UCSD-AML1 (cell line): ENCODE measurements around the gene CLCN6.
A peak's percentile ranks its signal among the peaks of the same experiment; 100 is the strongest.

ENCODE experiments used
- DNase-seq: peaks from one replicate; lab custom pipeline; 2025; ENCODE audit not compliant: unreplicated experiment; lab: John Stamatoyannopoulos, UW

Gene CLCN6

DNA sequence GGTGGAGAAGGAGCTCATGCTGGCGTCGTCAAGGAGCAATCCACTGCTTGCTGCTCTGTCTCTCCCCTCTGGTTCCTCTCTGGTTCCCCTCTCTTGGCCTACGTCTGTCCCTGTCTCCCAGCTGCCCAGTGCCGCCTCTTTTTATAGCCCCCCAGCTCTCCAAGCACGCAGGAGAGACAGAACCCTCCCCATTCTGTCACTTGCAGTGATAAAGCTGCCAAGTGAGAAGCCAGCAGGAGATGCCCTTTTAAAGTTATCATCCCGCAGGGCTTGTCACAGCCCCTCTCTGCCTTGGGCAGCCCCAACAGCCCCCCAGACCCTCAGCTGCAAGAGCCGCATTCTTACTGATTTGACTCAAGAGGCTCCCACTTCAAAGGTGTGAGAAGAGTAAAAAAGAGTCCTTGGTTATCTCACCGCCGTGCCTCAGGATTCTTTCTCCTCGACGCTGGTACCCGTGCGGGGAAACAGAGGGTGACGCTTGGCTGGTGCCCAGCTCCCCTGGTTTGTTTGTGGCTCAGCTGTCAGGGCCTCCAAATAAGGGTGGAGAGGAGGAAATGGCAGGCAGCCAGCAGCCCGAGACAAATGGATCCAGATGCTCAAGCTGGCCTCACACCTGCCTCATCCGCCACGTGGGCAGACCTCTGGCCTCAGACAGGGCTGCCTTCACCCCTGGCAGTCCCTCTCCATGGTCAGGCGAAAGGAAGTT, 41.8 kb downstream of the CLCN6 start, which contains the start of gene NPPA:
Gene NPPA, minus strand, starts transcription at position 117 of the 706 bp plus-strand sequence. Its CDS starts 99 bp downstream, at position 18.
- DNase-seq = no peak

DNA sequence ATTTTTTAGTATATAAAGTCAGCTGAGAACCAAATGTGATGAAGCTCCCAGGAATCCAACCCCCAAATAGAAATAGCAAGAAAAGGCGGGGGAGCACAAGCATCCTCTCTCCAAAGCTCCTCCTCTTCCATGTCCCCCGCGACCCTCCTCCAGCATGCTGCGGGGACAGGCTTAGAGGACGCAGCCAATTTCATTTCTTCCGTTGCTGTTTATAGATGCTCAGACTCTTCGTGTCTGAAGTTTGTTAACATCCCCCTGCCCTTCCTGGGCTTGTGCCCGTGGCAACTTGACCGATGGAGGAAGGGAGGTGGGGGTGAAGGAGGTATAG, 42.3 kb downstream of the CLCN6 start:
- DNase-seq = no peak

DNA sequence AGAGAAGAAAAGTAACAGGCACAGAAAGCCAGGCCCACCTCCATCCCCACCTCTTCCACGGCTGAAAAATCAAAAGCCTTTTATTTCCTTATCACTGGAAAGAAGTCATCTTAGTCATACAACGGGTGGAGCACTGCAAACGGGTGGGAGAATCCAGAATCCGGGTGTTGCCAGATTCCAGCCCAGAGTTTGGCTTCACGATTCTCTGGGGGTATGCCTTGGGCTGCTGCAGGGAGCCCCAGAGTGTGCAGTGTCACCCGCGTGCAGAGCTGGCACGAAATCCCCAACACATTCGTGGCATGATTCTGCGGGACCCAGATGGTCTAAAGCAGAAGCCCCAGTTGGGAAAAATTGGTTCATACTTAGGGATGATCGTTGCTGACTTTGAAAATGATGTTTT, 44.2 kb downstream of the CLCN6 start:
- DNase-seq = no peak

DNA sequence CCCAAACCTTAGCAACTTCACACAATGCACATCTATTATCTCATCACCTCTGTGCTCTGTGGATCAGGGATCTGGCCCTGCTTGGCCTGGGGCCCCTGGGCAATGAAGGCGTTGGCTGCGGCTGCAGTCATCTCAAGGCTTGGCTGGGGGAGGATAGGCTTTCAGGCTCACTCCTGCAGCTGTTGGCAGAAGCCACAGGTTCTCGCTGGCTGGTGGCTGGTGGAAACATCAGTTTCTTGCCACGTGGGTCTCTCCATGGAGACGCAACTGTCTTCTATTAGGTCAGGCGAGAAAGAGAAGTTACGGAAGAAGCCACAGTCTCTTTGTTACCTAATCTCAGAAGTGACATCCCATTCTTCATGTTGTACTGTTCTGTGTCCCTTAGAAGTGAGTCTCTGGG, 45.2 kb downstream of the CLCN6 start:
- no peak for DNase-seq

DNA sequence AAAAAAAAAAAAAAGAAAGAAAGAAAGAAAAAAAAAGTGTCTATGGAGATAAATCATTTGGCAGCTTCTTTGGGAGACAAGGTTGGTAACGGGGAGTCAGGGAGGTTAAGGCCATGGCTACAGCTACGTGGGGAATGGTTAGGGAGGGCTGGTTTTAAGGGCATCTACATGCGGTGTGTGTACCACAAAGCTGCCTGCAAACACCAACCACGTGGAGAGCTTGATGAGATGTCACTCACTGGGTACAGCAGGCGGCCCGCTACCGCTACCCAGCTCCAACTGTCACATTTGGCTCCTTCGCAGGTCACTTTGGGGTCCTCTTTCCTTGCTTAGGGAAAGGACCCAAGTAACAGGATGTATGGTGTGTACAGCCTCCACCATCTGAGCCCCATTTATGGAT, 48.5 kb downstream of the CLCN6 start:
- DNase-seq = no peak

DNA sequence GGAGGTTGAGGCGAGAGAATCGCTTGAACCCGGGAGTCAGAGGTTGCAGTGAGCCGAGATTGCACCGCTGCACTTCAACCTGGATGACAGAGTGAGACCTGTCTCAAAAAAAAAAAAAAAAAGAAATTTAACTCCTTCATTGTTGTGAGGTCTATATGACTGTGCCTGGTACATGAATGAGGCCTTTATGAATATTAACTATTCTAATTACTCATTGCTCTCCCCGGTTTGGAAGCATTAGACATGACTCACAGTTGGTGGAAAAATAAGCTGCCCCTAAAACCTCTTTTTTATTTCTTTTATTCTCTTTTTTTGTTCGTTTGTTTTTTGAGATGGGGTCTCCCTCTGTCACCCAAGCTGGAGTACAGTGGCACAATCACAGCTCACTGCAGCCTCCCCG, 49.4 kb downstream of the CLCN6 start:
- no peak for DNase-seq

DNA sequence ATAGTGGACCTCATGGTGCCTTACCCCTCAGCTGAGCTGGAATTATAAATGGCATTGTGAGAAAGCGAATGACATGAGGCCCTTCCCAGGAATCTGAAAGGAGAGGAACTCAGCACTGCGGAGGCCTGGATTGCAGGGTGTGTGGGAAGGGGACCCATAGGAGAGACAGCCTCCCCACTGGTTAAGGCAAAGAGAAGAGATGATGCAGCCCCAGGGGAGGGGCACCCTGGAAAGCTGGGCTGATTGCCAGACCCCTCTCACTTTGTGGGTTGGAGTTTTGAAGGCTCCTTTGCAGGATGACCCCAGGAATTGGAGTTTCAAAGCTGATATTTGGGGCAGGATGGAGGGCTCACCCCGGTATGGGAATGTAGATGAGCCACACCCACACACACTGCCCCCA, 50.7 kb downstream of the CLCN6 start:
- DNase-seq = no peak

DNA sequence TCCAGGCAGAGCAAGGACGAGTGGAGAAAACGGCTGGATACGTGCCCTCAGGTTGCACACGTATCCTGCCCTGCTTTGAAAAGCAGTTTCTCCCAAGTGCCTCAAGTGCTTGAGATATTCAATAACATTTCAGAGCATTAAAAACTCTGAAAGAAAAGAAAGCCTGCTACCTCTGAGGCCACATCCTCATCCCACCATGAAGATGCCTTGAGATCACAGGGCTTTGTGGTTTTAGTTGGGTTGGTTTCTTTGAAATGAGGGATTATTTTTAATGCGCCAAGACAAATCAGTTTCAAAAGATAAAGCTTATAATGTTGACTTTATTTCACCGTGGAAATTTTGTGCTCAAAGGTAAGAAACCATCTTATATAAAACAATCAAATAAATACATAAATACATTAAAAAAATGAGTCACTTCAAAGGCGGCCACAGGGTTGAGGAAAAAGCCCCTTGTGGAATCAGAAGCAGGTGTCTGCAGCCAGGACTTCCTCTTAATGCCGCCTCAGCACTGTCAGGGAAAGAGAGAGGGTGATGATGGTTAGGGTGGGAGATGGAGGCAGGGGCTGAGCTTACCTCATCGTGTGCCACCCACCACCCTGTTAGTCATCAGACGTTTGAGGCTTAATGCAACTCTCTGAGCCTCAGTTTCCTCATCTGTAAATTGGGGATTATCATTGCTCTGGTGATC, 51.3 kb downstream of the CLCN6 start:
- no peak for DNase-seq

DNA sequence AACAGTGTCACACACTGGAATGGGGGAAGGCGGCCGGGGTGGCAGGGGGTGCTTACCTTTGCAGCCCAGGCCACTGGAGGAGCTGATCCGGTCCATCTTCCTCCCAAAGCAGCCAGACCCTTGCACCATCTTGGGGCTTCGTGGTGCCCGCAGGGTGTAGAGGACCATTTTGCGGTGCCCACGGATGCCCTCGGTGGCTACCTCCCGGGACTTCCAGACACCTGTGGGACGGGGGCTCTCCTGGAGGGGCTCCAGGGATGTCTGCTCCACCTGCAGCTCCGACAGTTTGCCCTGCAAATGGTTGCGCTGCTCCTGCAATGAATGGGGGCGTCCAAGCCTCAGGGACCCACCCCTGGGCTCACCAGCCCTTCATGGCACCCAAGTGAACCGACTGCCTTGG, 52.2 kb downstream of the CLCN6 start:
- no peak for DNase-seq

DNA sequence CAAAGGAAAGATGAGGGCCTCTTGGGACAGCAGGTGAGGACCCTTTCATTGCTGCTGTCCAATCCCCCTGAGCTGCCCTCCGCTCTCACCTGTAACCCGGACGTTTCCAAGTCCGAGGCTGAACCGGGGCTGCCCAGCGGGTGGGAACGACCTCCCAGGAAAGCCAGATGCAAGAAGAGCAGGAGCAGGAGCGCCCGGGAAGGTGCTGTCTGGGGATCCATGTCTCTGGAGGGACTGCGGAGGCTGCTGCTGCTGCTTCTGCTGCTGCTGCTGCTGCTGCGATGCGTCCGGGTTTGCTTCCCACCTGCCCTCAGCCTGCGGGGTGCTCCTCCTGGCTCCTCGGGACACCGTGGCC, 52.6 kb downstream of the CLCN6 start, which contains the start of gene NPPB:
Gene NPPB, minus strand, starts transcription at position 333 of the 355 bp plus-strand sequence. Its CDS starts 112 bp downstream, at position 221.
- no peak for DNase-seq

DNA sequence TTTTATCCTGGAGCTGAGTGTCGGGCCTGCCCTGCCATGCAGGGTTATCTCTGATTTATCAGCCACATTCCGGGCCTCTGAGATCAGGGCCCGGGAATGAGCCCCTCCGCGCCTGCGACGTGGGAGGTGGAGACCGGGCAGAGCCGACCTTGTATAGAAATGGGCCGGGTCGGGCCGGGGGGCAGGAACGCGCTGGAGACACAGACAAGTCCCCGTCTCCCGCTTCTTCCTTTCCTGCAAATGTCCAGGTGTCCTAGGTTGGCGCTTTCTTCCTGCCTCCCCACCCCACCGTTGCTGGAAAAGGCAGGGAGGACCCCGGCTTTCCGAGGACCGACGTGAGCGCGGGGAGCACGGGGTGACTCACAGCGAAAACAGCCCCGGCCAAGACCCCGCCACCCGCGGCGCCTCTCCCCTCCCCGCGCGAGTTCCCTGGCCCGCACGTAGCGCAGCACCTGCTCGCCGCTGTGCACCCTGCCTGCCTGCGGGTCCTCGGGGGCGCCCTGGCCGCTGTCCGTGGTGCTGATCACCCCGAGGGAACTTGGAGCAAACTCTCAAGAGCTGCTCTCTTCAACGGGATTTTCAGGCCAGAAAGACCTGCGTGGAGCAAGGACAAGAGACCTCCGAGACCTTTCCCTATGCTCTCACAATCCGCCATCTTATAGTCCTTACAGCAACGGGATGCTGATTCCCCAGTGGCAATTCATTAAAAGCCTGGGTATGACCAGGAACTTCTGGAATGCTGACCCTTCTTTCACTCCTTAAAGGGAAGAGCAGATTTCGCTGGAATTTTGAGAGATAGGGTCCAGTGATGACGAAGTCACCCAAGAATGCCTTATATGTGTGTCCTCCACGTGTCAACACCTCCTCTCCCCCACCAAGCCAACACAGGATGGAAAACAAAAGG, 53.2 kb downstream of the CLCN6 start:
- DNase-seq = peak; percentile 71

DNA sequence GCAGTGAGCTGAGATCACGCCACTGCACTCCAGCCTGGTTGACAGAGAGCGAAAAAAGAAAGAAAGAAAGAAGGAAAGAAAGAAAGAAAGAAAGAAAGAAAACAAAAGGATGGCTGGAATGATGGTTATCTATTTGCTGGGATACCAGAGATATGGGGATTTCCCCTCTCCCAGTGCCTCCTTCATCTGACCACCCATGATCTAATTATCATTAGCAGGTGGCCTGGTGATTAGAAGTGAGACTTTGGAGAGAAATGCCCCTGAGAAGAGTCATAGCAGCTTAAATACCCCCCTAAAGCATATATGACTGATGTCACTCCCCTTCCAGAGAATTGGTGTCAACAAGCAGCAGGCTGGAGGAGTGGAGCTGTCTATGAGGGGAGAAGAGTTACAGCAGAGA, 54.1 kb downstream of the CLCN6 start:
- DNase-seq = no peak

DNA sequence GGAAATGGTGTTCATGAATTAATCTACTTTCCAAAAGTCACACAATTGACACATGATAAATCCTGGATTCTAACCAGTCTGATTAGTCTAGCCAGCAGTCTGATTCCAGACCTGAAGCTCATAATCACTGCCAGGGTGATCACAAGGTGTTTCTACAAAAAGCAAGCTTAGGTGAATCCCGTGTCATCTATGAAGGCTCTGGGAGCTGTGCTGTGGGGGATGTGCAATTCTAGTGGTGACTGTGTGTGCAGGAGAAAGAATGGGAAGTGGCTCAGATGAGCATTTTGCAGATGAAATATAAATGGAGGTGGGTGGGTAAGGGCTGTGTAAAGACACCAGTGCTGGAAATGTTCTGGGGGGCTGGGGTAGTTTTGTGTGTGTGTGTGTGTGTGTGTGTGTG, 54.6 kb downstream of the CLCN6 start:
- no peak for DNase-seq

DNA sequence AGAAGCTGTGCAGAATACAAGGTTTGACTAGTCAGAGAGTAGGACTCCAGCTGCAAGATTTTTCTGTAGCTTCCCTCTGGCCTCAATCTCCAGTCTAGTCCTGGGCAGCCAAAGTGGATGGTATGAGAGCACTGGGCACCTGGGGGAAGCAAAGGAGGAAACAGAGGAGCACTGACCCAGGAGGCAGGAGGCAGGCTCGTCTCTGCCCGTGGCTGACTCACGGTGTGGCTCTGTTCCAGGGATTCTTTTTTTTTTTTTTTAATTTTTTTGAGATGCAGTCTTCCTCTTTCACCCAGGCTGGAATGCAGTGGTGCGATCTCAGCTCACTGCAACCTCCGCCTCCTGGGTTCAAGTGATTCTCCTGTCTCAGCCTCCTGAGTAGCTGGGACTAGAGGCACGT, 56.9 kb downstream of the CLCN6 start:
- DNase-seq = no peak

DNA sequence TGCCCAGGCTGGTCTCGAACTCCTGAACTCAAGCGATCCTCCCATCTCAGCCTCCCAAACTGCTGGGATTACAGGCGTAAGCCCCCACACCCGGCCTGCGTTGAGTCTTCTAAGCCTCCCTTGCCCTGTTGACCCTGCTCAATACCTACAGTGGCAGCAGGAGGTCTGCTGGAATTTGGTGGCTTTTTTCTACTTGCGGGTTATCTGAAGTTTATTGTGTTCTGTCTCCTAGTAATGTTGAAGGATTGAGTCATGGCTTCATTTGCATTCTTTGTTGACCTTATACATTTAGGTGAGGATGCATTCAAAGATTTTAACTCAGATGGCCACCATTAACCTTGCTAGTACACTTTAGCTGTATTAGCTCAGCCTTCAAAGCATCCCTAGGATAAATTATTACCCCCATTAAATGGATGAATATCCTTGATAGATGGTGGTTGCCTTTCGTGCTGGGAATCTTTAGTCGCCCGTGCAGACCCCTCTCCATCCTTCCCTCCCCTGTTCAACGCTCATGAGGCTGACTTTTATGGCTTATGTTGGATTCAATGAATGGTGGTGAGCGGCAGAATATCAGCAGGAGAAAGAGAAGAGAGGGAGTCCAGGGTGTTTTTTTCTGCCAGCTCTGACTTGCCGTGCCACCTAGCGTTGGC, 62.5 kb downstream of the CLCN6 start:
- DNase-seq = no peak

DNA sequence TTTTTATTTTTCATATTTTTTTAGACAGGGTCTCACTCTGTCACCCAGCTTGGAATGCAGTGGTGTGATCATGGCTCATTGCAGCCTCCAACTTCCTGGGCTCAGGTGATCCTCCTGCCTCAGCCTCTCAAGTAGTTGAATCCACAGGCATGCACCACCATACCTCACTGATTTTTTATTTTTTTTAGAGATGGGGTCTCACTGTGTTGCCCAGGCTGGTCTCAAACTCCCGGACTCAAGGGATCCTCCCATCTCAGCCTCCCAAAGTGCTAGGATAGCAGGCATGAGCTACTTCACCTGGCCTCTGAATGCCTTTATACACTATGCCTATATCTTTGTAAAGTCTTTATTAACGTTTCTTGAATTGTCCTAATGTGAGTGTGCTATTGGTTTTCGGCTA, 63.1 kb downstream of the CLCN6 start:
- DNase-seq = no peak

DNA sequence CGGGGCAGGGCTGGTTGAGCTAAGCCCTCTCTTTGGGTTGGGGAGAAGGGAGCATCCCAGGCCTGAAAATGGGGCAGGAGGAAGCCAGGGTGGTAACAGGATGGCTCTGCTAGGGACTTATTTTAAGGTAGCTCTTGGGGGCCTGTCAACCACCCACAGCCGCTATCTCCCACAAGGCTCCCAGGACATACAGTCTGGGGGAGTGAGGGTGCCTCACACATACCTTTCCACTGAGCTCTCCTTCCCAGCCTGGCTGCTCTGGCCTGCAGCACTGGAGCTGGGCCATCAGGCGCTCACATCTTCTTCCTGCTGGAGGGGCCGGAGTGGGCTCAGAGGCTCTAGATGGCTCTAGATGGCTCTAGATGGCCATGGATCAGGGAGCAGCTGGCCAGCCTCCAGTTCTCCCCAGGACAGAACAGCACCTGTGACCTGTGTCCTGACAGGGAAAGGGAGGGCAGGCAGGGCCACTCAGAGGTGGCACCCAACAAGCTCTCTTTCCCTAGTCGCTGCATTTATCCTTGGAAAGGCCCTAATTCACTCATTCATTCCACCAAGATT, 63.7 kb downstream of the CLCN6 start:
- no peak for DNase-seq

DNA sequence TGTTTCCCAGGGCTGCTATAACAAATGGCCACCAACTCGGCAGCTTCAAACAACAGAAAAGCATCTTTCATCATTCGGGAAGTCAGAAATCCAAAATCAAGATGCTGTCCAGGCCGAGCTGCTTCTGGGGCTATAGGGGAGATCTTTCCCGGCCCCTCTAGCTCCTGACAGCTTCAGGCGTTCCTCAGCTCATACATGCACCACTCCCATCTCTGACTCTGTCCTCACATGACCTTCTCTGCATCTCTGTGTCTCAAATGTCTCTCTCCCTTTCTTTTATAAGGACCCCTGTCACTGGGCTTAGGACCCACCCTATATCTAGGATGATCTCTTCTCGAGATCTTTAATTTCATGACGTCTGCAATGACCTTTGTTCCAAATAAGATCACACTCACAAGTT, 66.6 kb downstream of the CLCN6 start:
- DNase-seq = no peak

DNA sequence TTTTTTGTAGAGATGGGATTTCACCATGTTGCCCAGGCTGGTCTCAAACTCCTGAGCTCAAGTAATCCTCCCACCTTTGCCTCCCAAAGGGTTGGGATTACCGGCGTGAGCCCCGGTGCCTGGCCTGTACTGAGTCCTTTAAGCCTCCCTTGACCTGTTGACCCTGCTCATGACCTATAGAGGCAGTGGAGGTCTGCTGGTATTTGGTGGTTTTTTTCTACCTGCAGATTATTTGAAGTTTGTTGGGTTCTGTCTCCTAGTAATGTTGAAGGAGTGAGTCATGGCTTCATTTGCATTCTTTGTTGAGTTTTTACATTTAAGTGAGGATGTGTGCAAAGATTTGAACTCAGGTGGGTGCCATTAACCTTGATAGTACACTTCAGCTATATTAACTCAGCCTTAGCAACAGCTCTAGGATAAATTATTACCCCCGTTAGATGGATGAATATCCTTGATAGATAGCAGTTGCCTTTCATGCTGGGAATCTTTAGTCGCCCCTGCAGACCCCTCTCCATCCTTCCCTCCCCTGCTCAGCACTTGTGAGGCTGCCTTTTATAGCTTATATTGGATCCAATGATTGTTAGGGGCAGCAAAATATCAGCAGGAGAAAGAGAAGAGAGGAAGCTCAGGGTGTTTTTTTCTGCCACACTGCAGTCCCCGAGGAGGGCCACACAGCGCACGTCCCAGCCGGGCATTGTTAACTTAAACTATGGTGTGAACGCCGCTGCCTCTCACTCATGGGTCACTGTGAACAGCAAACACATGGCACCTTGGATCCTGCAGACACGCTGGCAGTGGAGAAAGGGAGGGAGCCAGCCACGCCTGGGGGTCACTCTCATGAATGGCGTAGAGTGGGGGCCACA, 67.6 kb downstream of the CLCN6 start:
- no peak for DNase-seq

DNA sequence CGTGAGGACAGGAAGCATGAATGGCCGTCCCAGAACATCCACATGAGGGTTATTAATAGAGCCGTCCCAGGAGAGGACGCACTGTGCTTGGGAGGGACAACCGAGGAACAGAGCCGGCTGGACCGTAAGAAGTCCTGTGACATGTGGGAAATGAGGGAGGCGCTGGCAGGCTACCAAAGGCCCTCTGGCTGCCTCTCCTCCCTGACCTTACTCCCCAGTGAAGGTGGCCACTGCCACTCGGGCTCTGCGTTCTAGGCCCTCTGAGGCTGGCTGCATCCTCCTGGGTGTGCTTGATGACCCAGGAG, 68.2 kb downstream of the CLCN6 start:
- no peak for DNase-seq
